HG02610 (cell line): ENCODE results near the gene ZNG1E.
"Not testable (repeated sequence)": the region's sequence is repeated elsewhere in the genome, so short reads cannot be mapped to it uniquely, and the experiment has no call there.

Experiments used
- ATAC-seq: cut with Tn5 transposase; IDR thresholded peaks from one replicate; pipeline ENCODE4 v1.9.1; 2021; ENCODE audit warnings: mild to moderate bottlenecking, moderate library complexity; ENCODE audit not compliant: unreplicated experiment

ZNG1E gene

DNA sequence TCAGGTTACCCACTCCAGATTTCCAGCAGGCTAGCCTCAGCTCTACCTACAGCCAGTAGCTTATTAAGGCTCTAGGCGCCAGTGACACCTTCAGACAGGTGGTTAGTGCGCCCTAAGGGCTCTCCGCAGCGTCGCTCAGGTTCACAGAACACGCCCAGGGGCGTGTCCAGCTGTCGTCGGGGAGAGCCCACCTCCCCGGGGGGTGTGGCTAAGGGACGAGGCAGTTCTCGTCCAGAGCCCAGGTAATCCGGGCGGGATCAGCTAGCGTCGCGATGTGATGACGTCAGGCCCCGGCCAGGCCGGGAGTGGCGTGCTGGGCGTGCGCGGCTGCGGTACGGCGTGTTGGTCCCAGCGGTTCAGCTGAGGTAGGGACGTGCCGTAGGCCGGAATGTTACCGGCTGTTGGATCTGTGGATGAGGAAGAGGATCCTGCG lies at the start of gene ZNG1E:
TSS of gene ZNG1E (plus strand) at position 340 of the 433 bp plus-strand sequence. CDS start at position 389, 49 bp downstream.
- ATAC-seq, result not testable (repeated sequence)

DNA sequence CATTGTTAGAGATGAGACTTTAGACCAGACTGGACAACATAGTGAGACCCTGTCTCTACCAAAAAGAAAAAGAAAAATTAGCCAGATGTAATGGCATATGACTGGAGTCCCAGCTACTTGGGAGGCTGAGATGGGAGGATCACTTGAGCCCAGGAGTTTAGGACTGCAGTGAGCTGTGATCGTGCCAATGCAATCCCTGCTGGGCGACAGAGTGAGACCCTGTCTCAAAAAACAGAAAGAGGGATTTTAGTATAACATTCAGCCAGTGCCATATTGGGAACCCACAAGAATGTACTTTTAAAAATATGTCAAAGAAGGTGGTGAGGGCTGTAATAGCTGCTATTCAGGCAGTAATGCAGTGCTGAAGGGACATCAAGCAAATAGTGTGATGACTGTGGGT lies 2.1 kb upstream of the ZNG1E start:
- not testable (repeated sequence) for ATAC-seq

DNA sequence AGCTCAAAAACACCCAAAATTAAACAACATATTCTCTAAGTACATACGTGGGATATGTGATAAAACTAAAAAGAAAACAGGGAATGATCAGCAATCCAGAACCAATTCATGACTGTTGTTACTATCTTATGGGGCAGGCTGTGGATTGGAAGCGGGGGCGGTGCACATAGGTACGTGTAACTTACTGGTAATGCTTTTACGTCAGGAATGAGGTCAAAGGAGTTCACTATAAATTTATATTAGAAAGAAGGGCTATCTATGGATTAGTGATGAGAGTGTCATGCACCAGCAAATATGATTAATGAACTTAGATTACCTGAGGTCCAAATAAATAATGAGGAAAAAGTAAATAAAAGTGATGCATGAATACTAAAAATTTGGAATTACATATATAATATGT lies 710 bp upstream of the ZNG1E start:
- ATAC-seq, result not testable (repeated sequence)

DNA sequence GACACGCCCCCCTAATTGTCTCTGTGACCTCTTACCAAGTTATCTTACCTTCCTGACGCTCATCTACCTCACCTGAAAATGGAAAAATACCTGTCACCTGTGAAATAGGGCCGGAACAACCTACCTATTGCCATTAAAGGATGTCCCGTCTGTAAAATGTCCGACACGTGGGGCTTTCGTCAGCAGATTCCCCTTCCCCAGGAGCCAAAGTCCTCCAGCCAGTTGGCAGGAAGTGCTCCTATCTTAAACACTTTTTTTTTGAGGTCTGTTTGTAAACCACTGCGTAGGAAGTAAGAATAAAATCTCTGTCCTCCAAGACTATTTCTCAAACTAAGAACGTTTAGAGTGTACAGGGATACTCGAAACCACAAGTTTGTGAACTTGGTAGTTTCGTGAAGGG lies 661 bp downstream of the ZNG1E start:
- ATAC-seq, result not testable (repeated sequence)

DNA sequence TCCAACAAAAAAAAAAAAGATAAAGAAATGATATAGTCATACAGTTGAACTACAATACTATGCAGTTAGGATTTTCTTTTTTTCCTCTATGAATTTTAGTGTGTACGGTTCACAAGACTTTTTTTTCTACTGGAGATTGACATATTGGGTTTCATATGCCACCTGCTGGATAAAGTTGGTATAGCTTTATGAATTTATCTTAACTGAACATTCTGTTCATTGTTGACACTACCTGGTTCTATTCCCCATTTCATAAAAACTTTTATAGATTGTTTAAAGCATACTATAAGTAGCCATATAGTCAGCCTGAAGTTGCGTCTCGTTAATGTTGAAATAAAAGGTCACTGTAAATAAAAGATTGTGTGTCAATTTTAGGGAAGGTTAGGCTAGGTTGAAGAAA lies 2.8 kb downstream of the ZNG1E start:
- ATAC-seq, result not testable (repeated sequence)

DNA sequence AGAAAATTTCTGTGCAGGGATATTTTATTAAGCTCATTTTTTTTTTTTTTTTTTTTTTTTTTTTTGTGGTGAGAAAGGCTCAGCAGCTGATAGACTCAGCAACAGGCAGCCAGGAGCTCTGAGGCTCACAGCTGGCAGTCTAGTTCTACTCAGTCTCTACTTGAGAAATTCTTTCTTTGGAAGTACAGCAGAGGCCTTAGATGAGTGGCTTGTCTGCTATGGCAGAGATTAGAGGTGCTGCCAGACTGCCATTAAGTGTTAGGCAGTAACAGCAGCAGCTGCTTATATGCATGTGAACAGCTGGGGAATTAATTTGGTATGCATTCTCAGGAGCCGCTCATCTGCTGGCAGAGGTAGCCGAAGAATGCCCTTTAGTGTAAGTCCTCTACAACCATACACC lies 27.8 kb downstream of the ZNG1E start:
- ATAC-seq, result not testable (repeated sequence)

DNA sequence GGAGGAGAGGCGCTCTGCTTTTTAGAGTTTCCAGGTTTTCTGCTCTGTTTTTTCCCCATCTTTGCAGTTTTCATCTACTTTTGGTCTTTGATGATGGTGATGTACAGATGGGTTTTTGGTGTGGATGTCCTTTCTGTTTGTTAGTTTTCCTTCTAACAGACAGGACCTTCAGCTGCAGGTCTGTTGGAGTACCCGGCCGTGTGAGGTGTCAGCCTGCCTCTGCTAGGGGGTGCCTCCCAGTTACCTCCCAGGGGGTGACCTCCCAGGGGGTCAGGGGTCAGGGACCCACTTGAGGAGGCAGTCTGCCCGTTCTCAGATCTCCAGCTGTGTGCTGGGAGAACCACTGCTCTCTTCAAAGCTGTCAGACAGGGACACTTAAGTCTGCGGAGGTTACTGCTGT lies 38.7 kb downstream of the ZNG1E start:
- ATAC-seq, result not testable (repeated sequence)

DNA sequence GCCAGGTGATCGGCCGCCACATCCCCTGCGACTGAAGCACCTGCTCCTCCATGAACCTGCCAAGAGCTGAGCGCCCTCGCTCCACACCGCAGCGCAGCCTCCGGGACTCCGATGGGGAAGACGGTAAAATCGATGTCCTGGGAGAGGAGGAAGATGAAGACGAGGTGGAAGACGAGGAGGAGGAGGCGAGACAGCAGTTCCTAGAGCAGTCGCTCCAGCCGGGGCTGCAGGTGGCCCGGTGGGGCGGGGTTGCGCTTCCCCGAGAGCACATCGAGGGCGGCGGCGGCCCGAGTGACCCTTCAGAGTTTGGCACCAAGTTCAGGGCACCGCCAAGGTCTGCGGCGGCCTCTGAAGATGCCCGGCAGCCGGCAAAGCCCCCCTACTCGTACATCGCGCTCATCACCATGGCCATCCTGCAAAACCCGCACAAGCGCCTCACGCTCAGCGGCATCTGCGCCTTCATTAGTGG lies 61.4 kb downstream of the ZNG1E start, which contains the start of gene FOXD4L4:
TSS of gene FOXD4L4 (plus strand) at position 51 of the 469 bp plus-strand sequence. CDS start at position 51, 0 bp downstream.
- ATAC-seq, result not testable (repeated sequence)

DNA sequence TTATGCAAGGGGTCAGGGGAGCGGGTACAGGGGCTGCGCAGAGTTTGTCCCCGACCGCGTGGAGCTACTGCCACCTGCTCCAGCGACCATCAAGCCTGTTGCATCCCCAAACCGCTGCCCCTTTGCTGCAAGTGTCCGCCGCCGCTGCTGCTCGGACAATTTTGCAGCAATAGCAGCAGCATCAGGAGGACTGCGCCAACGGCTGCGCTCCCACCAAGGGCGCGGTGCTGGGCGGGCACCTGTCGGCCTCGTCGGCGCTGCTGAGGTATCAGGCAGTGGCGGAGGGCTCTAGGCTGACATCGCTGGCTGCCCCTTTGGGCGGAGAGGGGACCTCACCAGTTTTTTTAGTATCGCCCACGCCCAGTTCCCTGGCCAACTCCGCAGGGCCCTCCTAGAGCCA lies 62.4 kb downstream of the ZNG1E start:
- not testable (repeated sequence) for ATAC-seq
